ENCODE results near the gene RPS27L.

The RPS27L gene

DNA sequence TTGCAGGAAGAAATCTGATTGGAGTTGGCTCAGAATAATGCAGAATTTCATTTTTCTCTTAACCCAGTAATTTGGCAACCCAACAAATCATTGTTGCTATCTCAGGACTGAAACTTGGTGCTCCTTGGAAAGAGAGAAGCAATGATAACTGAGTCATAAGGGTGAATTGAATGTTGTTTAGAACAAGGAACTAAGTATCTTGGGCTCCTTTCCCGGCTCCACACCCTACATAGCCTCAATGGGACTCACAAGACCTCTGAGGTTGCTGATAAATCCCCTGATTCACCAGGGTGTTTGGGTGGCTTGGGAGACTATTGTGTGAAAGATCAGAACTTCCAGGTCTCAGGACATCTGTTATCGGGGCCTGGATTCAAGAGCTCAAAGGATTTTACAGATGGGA lies 24.4 kb upstream of the RPS27L start:
- H3K4me3 ChIP-seq (ENCODE audit: low read depth, low read length), result no peak overlapping the region
- no peaks in the 10 kb centered on the region for H3K27me3 ChIP-seq (replicated peaks)
- no peaks in the 10 kb centered on the region for H3K36me3 ChIP-seq (replicated peaks)
- DNase-seq, result no peak
- TF ChIP-seq, protein P1, sequence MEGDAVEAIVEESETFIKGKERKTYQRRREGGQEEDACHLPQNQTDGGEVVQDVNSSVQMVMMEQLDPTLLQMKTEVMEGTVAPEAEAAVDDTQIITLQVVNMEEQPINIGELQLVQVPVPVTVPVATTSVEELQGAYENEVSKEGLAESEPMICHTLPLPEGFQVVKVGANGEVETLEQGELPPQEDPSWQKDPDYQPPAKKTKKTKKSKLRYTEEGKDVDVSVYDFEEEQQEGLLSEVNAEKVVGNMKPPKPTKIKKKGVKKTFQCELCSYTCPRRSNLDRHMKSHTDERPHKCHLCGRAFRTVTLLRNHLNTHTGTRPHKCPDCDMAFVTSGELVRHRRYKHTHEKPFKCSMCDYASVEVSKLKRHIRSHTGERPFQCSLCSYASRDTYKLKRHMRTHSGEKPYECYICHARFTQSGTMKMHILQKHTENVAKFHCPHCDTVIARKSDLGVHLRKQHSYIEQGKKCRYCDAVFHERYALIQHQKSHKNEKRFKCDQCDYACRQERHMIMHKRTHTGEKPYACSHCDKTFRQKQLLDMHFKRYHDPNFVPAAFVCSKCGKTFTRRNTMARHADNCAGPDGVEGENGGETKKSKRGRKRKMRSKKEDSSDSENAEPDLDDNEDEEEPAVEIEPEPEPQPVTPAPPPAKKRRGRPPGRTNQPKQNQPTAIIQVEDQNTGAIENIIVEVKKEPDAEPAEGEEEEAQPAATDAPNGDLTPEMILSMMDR (IDR thresholded peaks at IDR 0.05; ENCODE audit: low read depth, low read length, missing control alignments), result no peak
- no peak overlapping the region for H3K27ac ChIP-seq
- in situ Hi-C loops (cut with HindIII; ENCODE audit: low pct_ligation_motif_present, low sequenced_read_pairs), result no loop called here

DNA sequence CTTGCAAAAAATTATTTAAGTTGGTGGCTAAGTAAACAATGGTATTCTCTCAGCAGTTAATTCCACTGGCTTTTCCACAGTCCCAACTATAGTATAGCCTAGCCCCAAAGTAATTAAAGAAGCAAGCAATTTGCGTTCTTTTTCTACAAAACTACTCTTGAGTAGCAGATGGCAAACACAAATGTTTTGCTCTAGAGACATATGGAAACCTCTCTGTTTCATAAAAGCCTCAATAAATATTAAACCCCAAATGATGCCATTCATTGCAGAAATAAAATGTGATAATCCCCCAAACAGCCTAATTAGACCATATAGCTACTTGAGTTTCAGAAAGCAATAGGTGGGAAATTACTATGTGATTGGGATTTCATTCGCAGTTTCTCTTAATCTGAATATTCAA lies 23.5 kb upstream of the RPS27L start:
- Histone ChIP-seq H3K36me3 (replicated peaks) (no peaks in the 10 kb centered on the region), H3K27me3 (replicated peaks) (no peaks in the 10 kb centered on the region), H3K4me3 (ENCODE audit: low read depth, low read length) (no peak overlapping the region), H3K27ac (no peak overlapping the region)
- in situ Hi-C loops (cut with HindIII; ENCODE audit: low pct_ligation_motif_present, low sequenced_read_pairs), result no loop called here
- DNase-seq, result no peak
- TF ChIP-seq, protein P1 (IDR thresholded peaks at IDR 0.05; ENCODE audit: low read depth, low read length, missing control alignments), result no peak

DNA sequence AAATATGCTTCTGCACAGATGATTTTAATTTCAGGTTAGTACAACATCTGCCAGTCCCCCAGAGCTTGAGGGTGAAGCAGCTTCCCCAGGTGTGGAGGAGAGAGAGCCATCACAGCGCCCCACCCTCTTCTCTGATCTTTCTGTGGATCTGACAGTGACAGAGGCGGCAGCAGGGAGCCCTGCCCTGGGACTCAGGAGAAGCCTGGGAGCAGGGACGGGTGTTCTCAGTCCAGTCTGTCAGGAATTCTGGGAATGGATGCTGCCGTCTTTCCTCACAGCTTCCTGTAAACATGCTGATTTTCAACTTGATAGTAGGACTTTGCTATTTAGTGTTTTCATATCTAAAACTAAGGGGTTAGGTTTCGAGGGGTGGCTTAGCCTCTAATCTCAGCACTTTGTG lies 20.8 kb upstream of the RPS27L start:
- no peak overlapping the region for H3K27ac ChIP-seq
- H3K36me3 ChIP-seq (replicated peaks), result no peaks in the 10 kb centered on the region
- TF ChIP-seq, protein P1 (IDR thresholded peaks at IDR 0.05; ENCODE audit: low read depth, low read length, missing control alignments), result no peak
- DNase-seq, result no peak
- no peaks in the 10 kb centered on the region for H3K27me3 ChIP-seq (replicated peaks)
- H3K4me3 ChIP-seq (ENCODE audit: low read depth, low read length), result no peak overlapping the region
- in situ Hi-C loops (cut with HindIII; ENCODE audit: low pct_ligation_motif_present, low sequenced_read_pairs), result no loop called here

DNA sequence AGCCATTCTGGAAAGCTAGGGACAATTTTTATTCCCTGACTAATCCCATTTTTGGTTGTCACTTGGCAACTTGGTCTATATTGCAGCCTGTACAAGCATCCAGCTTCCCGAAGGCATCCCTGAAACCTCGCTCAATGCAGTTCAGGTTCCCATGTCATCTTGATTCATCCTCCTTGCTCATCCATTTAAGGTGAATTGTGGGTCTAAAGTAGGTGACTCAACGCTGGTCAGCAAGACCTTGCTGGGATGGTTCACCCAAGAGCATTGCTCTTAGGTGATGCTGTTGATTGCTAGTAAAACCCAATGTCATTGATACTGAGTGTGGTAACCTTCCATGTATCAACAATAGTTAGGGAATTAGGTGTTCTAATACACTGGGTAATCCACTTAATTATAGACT lies 19.0 kb upstream of the RPS27L start:
- Histone ChIP-seq H3K27me3 (replicated peaks) (no peaks in the 10 kb centered on the region), H3K4me3 (ENCODE audit: low read depth, low read length) (no peak overlapping the region), H3K27ac (no peak overlapping the region), H3K36me3 (replicated peaks) (no peaks in the 10 kb centered on the region)
- DNase-seq, result no peak
- TF ChIP-seq, protein P1 (IDR thresholded peaks at IDR 0.05; ENCODE audit: low read depth, low read length, missing control alignments), result no peak
- in situ Hi-C loops (cut with HindIII; ENCODE audit: low pct_ligation_motif_present, low sequenced_read_pairs), result no loop called here

DNA sequence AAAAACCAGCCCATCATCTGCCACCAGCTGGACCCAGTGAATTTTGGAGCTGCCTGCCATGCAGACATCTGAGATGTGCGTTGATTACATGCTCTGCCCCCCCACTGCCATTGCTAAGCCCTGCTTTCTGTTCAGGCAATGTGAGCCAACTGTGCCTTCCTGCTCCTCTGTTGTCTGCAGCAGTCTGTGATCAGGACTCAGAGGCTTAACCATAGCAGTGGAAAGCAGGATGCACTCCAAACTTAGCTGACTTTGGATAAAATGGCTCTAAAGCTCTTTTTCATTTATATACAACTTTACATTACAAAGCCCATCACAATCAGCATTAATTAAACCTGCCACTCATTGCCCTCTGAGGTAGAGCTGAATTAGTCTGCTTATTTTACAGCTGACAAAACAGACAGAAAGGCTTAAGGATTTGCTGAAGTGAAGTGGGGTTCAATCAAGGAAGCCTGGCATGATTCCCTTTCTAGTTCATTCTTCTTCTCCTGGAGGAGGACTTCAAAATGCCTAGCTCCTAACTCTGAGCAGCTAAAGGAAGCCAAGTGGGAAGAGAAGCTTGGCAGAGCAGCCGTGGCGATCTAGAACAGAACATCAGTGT lies 15.7 kb upstream of the RPS27L start:
- Histone ChIP-seq H3K27ac (no peak overlapping the region), H3K4me3 (ENCODE audit: low read depth, low read length) (no peak overlapping the region), H3K36me3 (replicated peaks) (no peaks in the 10 kb centered on the region), H3K27me3 (replicated peaks) (no peaks in the 10 kb centered on the region)
- TF ChIP-seq, protein P1 (IDR thresholded peaks at IDR 0.05; ENCODE audit: low read depth, low read length, missing control alignments), result no peak
- DNase-seq, result no peak
- in situ Hi-C loops (cut with HindIII; ENCODE audit: low pct_ligation_motif_present, low sequenced_read_pairs), result no loop called here

DNA sequence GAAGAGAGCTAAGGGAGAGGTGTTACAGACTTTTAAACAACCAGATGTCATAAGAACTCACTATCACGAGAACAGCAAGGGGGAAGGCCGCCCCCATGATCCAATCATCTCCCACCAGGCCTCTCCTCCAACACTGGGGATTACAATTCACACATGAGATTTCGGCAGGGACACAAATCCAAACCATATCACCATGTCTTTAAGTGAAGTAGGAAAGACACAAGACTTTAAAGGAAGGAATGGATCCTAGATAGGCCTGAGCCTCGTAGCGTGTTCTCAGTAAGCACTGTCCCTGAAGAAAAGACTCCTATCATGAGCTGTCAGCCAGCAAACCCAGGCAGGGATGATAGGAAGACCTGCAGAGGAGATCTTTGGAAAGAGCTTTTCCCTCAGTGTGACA lies 15.1 kb upstream of the RPS27L start:
- TF ChIP-seq, protein P1 (IDR thresholded peaks at IDR 0.05; ENCODE audit: low read depth, low read length, missing control alignments), result no peak
- Histone ChIP-seq H3K27ac (no peak overlapping the region), H3K4me3 (ENCODE audit: low read depth, low read length) (no peak overlapping the region), H3K27me3 (replicated peaks) (no peaks in the 10 kb centered on the region), H3K36me3 (replicated peaks) (no peaks in the 10 kb centered on the region)
- in situ Hi-C loops (cut with HindIII; ENCODE audit: low pct_ligation_motif_present, low sequenced_read_pairs), result no loop called here
- no peak for DNase-seq
